HG03066 (cell line): ENCODE results near the gene SIGLEC1.

Source experiments
- ATAC-seq: cut with Tn5 transposase; IDR thresholded peaks from one replicate; pipeline ENCODE4 v1.9.1; 2021; ENCODE audit warnings: low read depth; ENCODE audit not compliant: unreplicated experiment

Gene SIGLEC1

DNA sequence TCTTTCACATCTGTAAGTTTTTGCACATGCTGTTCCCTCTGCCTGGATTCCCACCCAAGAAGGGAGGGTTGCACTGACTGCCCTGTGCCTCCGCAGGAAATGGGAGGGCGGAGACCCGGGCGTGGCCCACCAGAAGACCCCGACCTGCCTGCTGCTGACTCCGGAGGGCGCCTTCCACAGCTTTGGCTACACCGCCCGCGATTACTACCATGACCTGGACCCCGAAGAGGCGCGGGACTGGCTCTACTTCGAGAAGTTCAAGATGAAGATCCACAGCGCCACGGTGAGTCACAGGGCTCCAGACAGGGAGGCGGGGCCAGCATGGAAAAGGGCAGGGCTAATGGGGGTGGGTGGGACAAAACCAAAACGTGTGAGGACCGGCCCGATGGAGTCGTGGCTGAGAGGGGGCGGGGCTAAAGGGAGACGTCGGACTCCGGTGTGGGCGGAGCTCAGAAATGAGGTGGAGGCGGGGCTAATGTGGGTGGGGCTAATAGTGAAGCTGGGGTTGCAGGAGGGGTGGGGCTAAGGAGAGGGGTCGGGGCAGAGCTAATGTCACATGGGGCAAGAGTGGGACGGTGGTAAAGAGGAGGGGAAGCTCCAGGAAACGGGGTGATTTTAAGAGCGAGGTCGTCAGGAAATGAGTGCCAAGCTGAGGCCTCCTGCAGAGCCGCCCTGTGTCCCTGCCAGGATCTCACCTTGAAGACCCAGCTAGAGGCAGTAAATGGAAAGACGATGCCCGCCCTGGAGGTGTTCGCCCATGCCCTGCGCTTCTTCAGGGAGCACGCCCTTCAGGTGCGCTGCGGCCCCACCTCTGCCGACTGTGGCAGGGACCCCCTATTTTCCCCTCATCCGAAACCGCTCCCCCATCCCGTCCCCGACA lies 32.6 kb upstream of the SIGLEC1 start:
- ATAC-seq = no peak

GRCh38 chr20:3744037-3744436 lies 31.6 kb upstream of the SIGLEC1 start:
- no peak for ATAC-seq

GRCh38 chr20:3743251-3743650 lies 30.9 kb upstream of the SIGLEC1 start:
- no peak for ATAC-seq

DNA sequence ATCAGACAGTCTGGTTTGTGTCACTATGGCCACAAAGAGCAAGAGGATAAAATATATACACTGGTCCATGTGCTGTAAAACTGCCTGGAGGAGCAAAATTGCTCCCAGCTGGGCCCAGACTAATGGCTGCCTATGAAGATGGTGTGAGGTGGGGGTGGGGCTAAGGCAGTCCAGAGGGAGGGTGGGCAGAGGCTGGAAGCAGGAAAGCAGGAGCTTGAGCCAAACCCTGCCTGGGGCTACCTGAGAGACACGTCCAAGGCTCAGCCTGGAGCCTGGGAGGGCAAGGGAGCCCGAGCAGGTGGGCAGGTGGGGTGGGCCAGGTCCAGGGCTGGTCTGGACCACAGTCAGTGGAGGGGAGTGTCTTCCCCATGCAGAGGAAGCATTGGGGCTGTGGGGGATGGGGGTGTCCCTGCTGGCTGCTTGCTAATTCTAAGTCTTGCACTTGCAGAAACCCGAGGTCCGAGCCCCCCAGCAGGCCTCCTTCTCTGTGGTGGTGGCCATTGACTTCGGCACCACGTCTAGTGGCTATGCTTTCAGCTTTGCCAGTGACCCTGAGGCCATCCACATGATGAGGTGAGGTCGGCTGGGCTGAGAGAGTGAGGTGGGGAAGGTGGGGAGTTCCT lies 29.5 kb upstream of the SIGLEC1 start:
- ATAC-seq = no peak

- ATAC-seq = no peak
These were observed 28.4 kb upstream of the SIGLEC1 start for GRCh38 chr20:3740615-3741301.

DNA sequence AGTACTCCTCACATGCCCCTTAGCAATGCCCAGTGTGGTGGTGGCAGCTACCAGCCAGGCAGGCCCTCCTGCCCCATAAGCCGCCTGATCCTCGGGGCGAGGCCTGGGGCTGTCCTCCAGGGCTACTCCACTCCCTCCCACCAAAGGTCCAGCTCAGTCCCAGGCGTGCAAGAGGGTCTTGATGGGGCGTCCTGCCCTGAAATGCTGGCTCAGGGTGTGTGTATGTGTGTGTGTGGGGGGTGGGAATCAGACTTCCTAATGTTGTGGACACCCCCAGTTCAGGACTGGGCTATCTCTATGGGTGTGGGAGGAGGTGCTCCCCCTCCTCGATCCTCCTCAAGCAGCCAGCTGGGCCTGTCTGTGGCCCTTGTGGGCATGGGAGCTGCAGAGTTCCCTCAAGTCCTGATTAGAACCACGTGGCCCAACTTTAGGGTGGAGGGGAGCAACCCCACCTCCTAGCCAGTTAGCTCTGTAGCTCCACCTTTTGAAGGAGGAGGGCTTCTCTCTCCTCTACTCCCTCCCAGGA lies 27.6 kb upstream of the SIGLEC1 start:
- no peak for ATAC-seq

DNA sequence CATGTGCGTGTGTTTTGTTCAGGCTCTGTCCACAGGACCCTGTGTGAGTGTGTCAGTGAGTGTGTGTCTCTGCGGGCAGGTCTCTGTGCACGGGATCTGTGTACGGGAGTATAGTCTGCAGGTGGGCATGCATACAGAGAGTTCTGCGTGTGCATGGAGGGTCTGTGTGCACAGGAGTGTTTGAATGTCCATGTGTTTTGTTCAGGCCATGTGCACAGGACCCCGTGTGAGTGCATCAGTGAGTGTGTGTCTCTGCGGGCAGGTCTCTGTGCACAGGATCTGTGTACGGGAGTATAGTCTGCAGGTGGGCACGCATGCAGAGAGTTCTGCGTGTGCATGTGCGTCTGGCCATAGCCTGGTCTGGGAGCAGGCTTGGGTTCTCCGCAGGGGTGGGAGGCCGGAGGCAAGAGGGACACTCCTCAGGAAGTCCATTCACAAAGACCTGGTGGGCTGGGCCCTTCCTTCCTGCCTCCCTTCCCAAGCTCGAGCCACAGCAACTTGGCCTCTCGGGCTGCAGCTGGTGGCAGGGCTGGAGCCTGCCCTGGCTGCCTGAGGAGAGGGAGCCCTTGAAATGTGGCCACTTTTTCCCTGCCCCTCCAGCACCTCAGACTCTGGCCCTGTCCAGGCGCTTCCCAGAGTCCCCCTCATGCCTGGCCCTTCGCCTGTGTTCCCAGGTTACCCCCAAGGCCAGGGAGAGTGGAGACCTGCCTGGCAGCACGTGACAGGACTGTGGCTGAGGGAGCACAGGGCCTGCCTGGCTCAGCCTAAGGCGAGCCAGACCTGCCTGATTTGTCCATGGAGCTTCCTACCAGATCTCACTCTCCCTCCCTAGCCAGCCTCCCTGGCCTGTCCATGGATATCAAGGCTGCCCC lies 26.9 kb upstream of the SIGLEC1 start:
- ATAC-seq = no peak

DNA sequence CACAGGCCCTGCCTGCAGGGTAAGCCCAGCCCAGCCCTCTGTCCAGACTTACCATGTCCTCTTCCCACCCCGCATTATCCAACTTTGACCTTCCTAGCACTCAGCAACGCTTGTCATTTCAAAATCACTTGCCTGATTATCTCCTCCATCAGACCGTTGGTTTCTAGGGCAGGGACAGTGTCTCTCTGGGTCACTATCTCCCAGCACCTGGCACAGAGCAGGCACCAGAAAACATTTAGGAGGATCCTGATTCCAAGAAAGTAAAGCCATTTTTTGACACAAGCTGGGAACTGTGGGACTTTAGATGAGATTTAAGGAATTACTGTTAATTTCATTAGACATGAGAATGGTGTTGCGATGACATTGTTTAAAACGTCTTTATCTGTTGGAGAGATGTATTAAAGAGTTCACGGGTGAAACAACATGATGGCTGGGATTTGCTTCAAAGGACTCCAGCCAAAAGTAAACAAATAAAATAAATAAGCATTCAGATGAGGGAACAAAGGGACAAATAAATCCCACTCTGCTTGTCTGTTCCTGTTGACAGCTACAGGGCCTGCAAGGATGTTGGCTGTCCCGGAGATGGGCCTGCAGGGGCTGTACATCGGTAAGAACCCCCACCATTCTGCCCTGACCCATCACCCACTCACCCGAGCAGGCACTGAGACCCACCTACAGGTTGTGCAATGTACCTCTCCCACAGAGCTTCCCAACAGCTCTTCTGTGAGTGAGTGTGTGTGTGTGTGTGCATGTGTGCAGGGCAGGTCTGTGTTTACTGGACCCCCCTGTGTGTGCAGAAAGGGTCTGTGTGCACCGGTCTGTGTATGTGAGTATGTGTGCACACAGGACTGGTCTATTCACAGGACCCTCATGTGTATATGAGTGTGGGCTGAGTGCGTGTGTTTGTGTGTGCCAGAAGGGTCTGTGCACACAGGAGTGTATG lies 26.0 kb upstream of the SIGLEC1 start:
- no peak for ATAC-seq

- no peak for ATAC-seq
These were observed 23.4 kb upstream of the SIGLEC1 start for GRCh38 chr20:3735768-3736167.

- no peak for ATAC-seq
These were observed 21.9 kb upstream of the SIGLEC1 start for GRCh38 chr20:3734111-3734843.

DNA sequence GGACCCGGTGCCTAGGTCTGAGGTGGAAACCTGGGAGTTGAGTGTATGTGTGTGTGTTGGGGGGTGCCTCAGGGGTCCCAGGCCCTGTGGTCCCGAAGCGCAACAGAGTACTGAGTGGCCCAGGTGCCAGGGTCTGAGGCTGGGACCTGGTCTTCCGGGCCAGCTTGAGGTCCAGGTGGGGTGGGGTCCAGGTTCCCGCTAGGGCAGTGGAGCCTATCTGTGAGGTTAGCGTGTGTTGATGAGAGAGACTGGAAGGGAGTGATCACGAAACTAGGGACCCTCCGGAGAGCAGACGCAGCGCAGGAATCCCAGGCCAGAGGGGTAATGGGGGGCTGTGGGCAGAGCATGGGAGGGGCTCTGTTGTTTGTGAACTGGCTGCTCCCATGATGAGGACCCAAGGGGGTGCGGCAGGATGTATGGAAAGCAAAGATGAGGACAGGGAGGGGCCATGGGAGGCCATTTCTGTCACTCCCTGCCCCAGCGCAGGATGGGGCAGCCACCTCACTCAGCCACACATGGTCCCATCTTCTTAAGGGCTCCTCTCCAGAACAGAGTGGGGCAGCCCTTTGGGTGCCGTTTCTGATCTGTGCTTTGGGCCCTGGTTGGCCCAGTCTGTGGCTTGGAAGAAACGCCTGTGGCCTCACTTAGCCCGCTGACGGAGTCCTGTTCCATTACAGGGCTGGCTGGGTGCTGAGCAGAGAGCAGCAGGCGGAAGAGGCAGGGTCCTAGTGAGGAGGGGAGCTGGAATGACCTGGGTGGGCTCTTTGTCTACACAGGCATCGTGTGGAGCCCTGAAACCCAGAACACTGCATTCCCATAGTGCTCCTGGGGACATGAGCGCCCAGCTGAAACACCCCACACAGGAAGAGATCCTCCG lies 21.0 kb upstream of the SIGLEC1 start:
- ATAC-seq = no peak

GRCh38 chr20:3732327-3733118 lies 20.1 kb upstream of the SIGLEC1 start, which contains the start of gene HSPA12B:
Gene HSPA12B, plus strand, starts transcription at chr20:3732685. Its CDS starts 5,990 bp downstream, at chr20:3738675.
- ATAC-seq = no peak

GRCh38 chr20:3731944-3732326 lies 19.5 kb upstream of the SIGLEC1 start:
- ATAC-seq = no peak

- no peak for ATAC-seq
These were observed 18.6 kb upstream of the SIGLEC1 start for GRCh38 chr20:3730803-3731672.

DNA sequence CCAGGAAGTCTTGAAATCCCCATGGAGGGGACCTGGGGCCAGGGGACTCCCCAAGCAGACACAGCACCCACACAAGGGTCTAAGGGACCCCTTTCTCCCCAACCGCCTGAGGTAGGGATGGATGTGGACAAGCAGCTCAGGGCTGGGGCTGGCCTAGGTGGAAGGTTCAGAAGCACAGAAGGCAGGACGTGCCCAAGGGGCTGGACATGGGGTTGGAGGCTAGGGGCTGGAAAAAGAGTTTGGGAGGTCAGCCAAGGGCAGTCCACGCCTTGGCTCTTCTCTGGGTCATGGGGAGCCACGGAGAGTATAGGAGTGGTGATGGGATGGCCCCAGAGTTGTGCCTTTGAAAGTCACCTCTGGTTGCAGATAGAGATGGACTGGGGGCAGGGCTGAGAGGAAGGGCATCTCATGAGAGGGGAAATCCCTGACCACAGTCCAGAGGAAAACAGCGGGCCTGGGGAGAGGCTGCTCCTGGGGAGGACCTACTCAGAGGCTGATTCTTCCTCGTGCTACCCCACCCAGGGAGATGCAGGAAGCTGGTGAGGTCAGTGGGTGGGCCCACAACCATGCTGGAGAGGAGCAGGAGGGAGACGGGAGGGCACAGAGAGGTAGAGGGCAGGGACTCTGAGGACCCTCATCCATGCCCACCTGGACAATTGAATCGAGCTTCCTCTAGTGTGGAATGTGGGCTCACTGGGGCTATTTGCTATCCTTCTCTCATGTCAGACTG lies 17.6 kb upstream of the SIGLEC1 start:
- no peak for ATAC-seq
